Neural cell (in vitro differentiated cells): Measurements from ENCODE around the gene SLC23A1.

Source experiments
- EZH2 ChIP-seq: fragments of 200-600, 300-800 bp; shearing (Covaris generic), sonication (generic); IDR thresholded peaks from 2 replicates; pipeline ENCODE4 v1.6.1; 2014; ENCODE audit warnings: antibody characterized with exemption, low read length, borderline replicate concordance, mild to moderate bottlenecking; ENCODE audit not compliant: insufficient read depth, poor library complexity, severe bottlenecking
- POLR2AphosphoS5 ChIP-seq: IDR thresholded peaks from 2 replicates; pipeline ENCODE4 v1.6.1; 2012
- SMC3 ChIP-seq: fragments of 450-650 bp; conservative IDR thresholded peaks from 2 replicates; pipeline ENCODE4 v1.6.1; 2014; ENCODE audit warnings: antibody characterized with exemption, mild to moderate bottlenecking, moderate library complexity; ENCODE audit not compliant: poor library complexity
- TAF1 ChIP-seq: IDR thresholded peaks from 2 replicates; pipeline ENCODE4 v1.6.1; 2012; ENCODE audit warnings: low read depth
- TF ChIP-seq, protein P1 (sequence below): fragments of 450-650 bp; IDR thresholded peaks from 2 replicates; pipeline ENCODE4 v1.5.1; 2014; ENCODE audit warnings: antibody characterized with exemption, mild to moderate bottlenecking, moderate library complexity; ENCODE audit not compliant: poor library complexity, severe bottlenecking

DNA sequence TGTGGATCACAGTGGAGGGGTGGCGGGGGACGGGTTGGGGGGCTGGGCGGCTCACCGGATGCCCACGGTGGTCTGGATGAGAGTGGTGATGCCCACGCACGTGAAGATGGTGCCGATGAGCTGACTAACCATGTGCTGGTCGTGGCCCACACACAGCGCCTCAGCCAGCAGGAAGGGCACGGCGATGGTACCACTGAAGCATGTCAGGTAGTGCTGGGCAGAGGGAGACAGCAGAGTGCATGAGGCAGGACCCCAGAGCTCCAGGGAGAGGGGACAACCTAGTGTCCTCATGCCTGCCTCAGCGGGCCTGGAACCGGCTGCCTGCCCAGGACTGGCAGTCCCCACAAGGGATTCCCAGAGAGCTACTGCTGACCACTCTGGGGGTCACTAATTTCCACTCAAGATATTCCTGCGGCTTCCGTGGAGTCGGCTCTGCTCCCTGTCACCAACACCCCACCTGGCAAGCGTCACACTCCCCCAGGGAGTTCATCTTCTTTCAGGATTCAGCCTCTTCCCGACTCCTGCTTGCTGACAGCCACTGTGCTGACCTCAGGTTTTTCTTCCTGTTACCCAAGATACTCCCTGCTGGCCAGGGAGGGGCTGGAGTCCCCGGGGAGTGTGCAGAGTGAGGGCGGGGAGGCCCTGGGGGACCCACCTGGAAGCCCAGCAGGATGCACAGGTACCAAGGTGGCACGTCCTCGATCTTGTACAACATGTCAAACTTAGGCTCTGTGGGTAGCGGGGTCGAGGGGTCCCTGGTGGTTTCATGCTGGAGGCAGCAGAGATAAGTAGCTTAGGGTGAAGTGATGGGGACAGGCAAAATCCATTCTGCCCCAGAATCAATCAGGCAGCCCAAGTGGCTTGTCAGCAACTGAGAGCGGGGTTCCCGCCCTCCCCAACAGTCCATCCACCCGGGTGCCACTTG is 998 bp downstream of the SLC23A1 start:
- TF ChIP-seq, protein P1, sequence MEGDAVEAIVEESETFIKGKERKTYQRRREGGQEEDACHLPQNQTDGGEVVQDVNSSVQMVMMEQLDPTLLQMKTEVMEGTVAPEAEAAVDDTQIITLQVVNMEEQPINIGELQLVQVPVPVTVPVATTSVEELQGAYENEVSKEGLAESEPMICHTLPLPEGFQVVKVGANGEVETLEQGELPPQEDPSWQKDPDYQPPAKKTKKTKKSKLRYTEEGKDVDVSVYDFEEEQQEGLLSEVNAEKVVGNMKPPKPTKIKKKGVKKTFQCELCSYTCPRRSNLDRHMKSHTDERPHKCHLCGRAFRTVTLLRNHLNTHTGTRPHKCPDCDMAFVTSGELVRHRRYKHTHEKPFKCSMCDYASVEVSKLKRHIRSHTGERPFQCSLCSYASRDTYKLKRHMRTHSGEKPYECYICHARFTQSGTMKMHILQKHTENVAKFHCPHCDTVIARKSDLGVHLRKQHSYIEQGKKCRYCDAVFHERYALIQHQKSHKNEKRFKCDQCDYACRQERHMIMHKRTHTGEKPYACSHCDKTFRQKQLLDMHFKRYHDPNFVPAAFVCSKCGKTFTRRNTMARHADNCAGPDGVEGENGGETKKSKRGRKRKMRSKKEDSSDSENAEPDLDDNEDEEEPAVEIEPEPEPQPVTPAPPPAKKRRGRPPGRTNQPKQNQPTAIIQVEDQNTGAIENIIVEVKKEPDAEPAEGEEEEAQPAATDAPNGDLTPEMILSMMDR, result no peak
- TF ChIP-seq EZH2 (no peak), POLR2AphosphoS5 (no peak), SMC3 (no peak), TAF1 (no peak)
